H9 (cell line): Measurements from ENCODE around the gene PTPN7. TPM values are rescaled to one million over a fixed set of nuclear protein-coding genes. Genes with fewer than 3 reads are reported as not detected.
A peak's percentile ranks its signal among the peaks of the same experiment; 100 is the strongest.

Experiments used
- DNase-seq: peaks from one replicate; pipeline ENCODE4 v3.0.0-alpha.2; 2017
- H2AFZ ChIP-seq: one replicate; pipeline ENCODE4 v1.6.1; 2013; ENCODE audit warnings: mild to moderate bottlenecking, low read length, control low read depth, moderate library complexity
- H2AK5ac ChIP-seq: 2 replicates; pipeline ENCODE4 v1.6.1; 2013; ENCODE audit warnings: low read length, control low read depth, mixed read lengths; ENCODE audit not compliant: insufficient read length
- H2BK120ac ChIP-seq: one replicate; pipeline ENCODE4 v1.6.1; 2013; ENCODE audit warnings: low read depth, mild to moderate bottlenecking, low read length, control low read depth, inconsistent platforms; ENCODE audit not compliant: poor library complexity, severe bottlenecking
- H2BK12ac ChIP-seq: 2 replicates; pipeline ENCODE4 v1.6.1; 2013; ENCODE audit warnings: low read length, control low read depth, mixed read lengths, low read depth; ENCODE audit not compliant: insufficient read length
- H2BK15ac ChIP-seq: 2 replicates; pipeline ENCODE4 v1.6.1; 2013; ENCODE audit warnings: low read depth, low read length, control low read depth
- H2BK20ac ChIP-seq: one replicate; pipeline ENCODE4 v1.6.1; 2013; ENCODE audit warnings: low read depth, mild to moderate bottlenecking, low read length, control low read depth, inconsistent platforms; ENCODE audit not compliant: poor library complexity, severe bottlenecking
- H2BK5ac ChIP-seq: 2 replicates; pipeline ENCODE4 v1.6.1; 2013; ENCODE audit warnings: low read length, control low read depth, mixed read lengths; ENCODE audit not compliant: insufficient read length
- H3K14ac ChIP-seq: 2 replicates; pipeline ENCODE4 v1.6.1; 2013; ENCODE audit warnings: low read length, control low read depth; ENCODE audit not compliant: insufficient read depth
- H3K18ac ChIP-seq: 2 replicates; pipeline ENCODE4 v1.6.1; 2013; ENCODE audit warnings: low read depth, mild to moderate bottlenecking, mixed read lengths, low read length, control low read depth; ENCODE audit not compliant: insufficient read length
- H3K23ac ChIP-seq: 2 replicates; pipeline ENCODE4 v1.6.1; 2013; ENCODE audit warnings: low read length, control low read depth, mixed read lengths, low read depth; ENCODE audit not compliant: insufficient read length
- H3K23me2 ChIP-seq: 2 replicates; pipeline ENCODE4 v1.6.1; 2013; ENCODE audit warnings: low read depth, mild to moderate bottlenecking, mixed read lengths, low read length, control low read depth; ENCODE audit not compliant: insufficient read length, poor library complexity, severe bottlenecking
- H3K27ac ChIP-seq: 2 replicates; pipeline ENCODE4 v1.5.1; 2013; ENCODE audit warnings: low read length, control low read depth, mixed read lengths, low read depth; ENCODE audit not compliant: insufficient read length
- H3K27me3 ChIP-seq: 2 replicates; pipeline ENCODE4 v1.6.1; 2013; ENCODE audit warnings: low read length, control low read depth, inconsistent platforms; ENCODE audit not compliant: insufficient read depth
- H3K4ac ChIP-seq: 2 replicates; pipeline ENCODE4 v1.6.1; 2013; ENCODE audit warnings: low read depth, mild to moderate bottlenecking, control low read depth, inconsistent platforms, low read length, moderate library complexity
- H3K4me1 ChIP-seq: 2 replicates; pipeline ENCODE4 v1.6.1; 2013; ENCODE audit warnings: low read length, control low read depth, inconsistent platforms; ENCODE audit not compliant: insufficient read depth
- H3K4me2 ChIP-seq: 2 replicates; pipeline ENCODE4 v1.6.1; 2013; ENCODE audit warnings: low read length, control low read depth, mixed read lengths; ENCODE audit not compliant: insufficient read length, insufficient read depth
- H3K56ac ChIP-seq: 2 replicates; pipeline ENCODE4 v1.6.1; 2013; ENCODE audit warnings: low read depth, mild to moderate bottlenecking, mixed read lengths, low read length, control low read depth; ENCODE audit not compliant: insufficient read length
- H3K79me1 ChIP-seq: 2 replicates; pipeline ENCODE4 v1.6.1; 2013; ENCODE audit warnings: low read depth, mild to moderate bottlenecking, moderate library complexity, low read length, control low read depth, inconsistent platforms; ENCODE audit not compliant: insufficient read depth, poor library complexity, severe bottlenecking
- H3K79me2 ChIP-seq: 2 replicates; pipeline ENCODE4 v1.6.1; 2013; ENCODE audit warnings: low read length, control low read depth, inconsistent platforms; ENCODE audit not compliant: insufficient read depth
- H3K9ac ChIP-seq: 2 replicates; pipeline ENCODE4 v1.6.1; 2013; ENCODE audit warnings: low read length, control low read depth, mixed read lengths; ENCODE audit not compliant: insufficient read length; ENCODE audit errors: extremely low read depth
- H3K9me3 ChIP-seq: one replicate; pipeline ENCODE4 v1.6.1; 2013; ENCODE audit warnings: low read depth, low read length, inconsistent platforms; ENCODE audit not compliant: control insufficient read depth
- H3T11ph ChIP-seq: one replicate; pipeline ENCODE4 v1.6.1; 2013; ENCODE audit warnings: mild to moderate bottlenecking, low read length, control low read depth, inconsistent platforms
- H4K20me1 ChIP-seq: one replicate; pipeline ENCODE4 v1.6.1; 2013; ENCODE audit not compliant: control insufficient read depth, insufficient read length, insufficient read depth
- H4K5ac ChIP-seq: 2 replicates; pipeline ENCODE4 v1.6.1; 2013; ENCODE audit warnings: low read depth, mild to moderate bottlenecking, mixed read lengths, low read length, control low read depth; ENCODE audit not compliant: insufficient read length
- H4K8ac ChIP-seq: replicated peaks from 2 replicates; pipeline ENCODE4 v1.6.1; 2013; ENCODE audit warnings: low read length, control low read depth, mixed read lengths, low read depth; ENCODE audit not compliant: insufficient read length
- H4K91ac ChIP-seq: 2 replicates; pipeline ENCODE4 v1.6.1; 2013; ENCODE audit warnings: low read depth, mild to moderate bottlenecking, moderate library complexity, mixed read lengths, low read length, control low read depth; ENCODE audit not compliant: insufficient read length
- H3K27ac Mint-ChIP-seq, 3 experiments: 2 replicates in 2 of 3; 3 replicates in 1 of 3; pipeline ENCODE4 v1.8.0; 2020 to 2021; ENCODE audit warnings: mixed read lengths in 3 of 3, mild to moderate bottlenecking in 1 of 3, moderate library complexity in 1 of 3
- H3K27me3 Mint-ChIP-seq: 2 replicates; pipeline ENCODE4 v1.8.0; 2021; ENCODE audit warnings: low read depth, mild to moderate bottlenecking, moderate library complexity, mixed read lengths
- H3K36me3 Mint-ChIP-seq, 3 experiments: 2 replicates in 2 of 3; 3 replicates in 1 of 3; pipeline ENCODE4 v1.8.0; 2020 to 2021; ENCODE audit warnings: low read depth in 3 of 3, mixed read lengths in 3 of 3; ENCODE audit not compliant: insufficient read depth in 1 of 3
- H3K4me1 Mint-ChIP-seq, 2 experiments: 2 replicates each; pipeline ENCODE4 v1.8.0; 2020; ENCODE audit warnings: mixed read lengths in 2 of 2
- H3K4me3 Mint-ChIP-seq, 2 experiments: 2 replicates in 1 of 2; 3 replicates in 1 of 2; pipeline ENCODE4 v1.8.0; 2020 to 2021; ENCODE audit warnings: mild to moderate bottlenecking in 2 of 2, mixed read lengths in 2 of 2, moderate library complexity in 1 of 2
- H3K9me3 Mint-ChIP-seq, 2 experiments: 2 replicates in 1 of 2; 3 replicates in 1 of 2; pipeline ENCODE4 v1.8.0; 2020; ENCODE audit warnings: mild to moderate bottlenecking in 2 of 2, mixed read lengths in 2 of 2, moderate library complexity in 1 of 2
- CTCF ChIP-seq: fragments of 200-600 bp; sonication (generic); conservative IDR thresholded peaks from 3 replicates; pipeline ENCODE4 v1.8.0; 2021; ENCODE audit warnings: antibody characterized with exemption, mild to moderate bottlenecking
- WGBS: extraction: QIAGEN DNeasy Blood & Tissue Kit; methylation state at CpG from one replicate; pipeline ENCODE4 v1.1.7; 2013; ENCODE audit warnings: missing lambda C conversion rate, low lambda C conversion rate, mixed read lengths; ENCODE audit not compliant: insufficient read length; ENCODE audit errors: extremely low coverage; 5-methylcytosine and 5-hydroxymethylcytosine counted together
- total RNA-seq: library from RNA; stranded (reverse); gene quantifications from 2 replicates; pipeline ENCODE4 v1.2.1, GENCODE V29; 2021

PTPN7 gene
- total RNA-seq, 1 experiment from 2014 or later = 0.72 TPM

GRCh38 chr1:202176949-202177927 lies 16.8 kb upstream of the PTPN7 start:
- Histone ChIP-seq H3K4me1 (no peaks in the 10 kb centered on the region), H3K23ac (no peak overlapping the region), H3T11ph (no peak overlapping the region), H2BK120ac (no peak overlapping the region), H4K5ac (no peak overlapping the region), H4K20me1 (no peaks in the 10 kb centered on the region), H2AK5ac (no peak overlapping the region), H2BK12ac (no peak overlapping the region), H4K91ac (no peak overlapping the region), H3K27me3 (no peaks in the 10 kb centered on the region), H3K4ac (no peak overlapping the region), H3K9ac (no peak overlapping the region), H2BK5ac (no peak overlapping the region), H3K27ac (no peak overlapping the region), H3K23me2 (no peaks in the 10 kb centered on the region), H3K79me1 (no peaks in the 10 kb centered on the region), H3K79me2 (no peaks in the 10 kb centered on the region), H2BK20ac (no peak overlapping the region), H2AFZ (no peak overlapping the region), H3K14ac (no peak overlapping the region), H3K56ac (no peak overlapping the region), H2BK15ac (no peak overlapping the region), H3K9me3 (no peaks in the 10 kb centered on the region), H3K4me2 (no peak overlapping the region), H4K8ac (no peak overlapping the region), H3K18ac (no peak overlapping the region)
- Mint-ChIP-seq H3K36me3 (no peaks in the 10 kb centered on the region), H3K27ac (peak overlapping the region in 1 of 3 experiments; percentile 83; a peak in 1 of 7 replicates), H3K4me1 (no peaks in the 10 kb centered on the region), H3K4me3 (no peak overlapping the region), H3K27me3 (no peaks in the 10 kb centered on the region), H3K9me3 (no peaks in the 10 kb centered on the region)
- DNase-seq = no peak
- WGBS = no CpG with 5 or more reads among the region's 29 CpGs
- TF ChIP-seq CTCF = peak; percentile 34; the same call in 2 of the 3 replicates
